ENCODE measurements around the gene RABGAP1L.

RABGAP1L gene

DNA sequence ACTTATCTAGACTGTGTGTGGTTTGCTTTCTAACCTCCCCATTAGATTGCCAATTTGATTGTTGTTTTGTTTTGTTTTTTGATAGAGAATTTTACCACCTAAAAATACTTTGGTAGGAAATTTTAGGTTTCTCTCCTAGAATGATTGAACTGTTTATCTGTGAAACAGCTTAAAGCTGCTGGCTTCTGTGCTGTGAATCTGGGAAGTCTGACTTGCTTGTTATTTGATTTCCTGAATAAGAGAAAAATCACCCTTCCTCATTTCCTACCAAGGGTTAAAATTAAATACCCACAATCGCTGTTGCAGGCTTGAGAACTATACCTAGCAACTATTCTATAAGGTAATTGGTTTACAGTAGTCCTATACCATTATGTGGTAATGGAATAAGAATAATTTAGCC, 641.6 kb downstream of the RABGAP1L start:
- Histone ChIP-seq H3K9me3 (ENCODE audit: control insufficient read depth, insufficient read depth, low read depth, low read length) (no peaks in the 10 kb centered on the region), H3K36me3 (ENCODE audit: control insufficient read depth in 2 of 2, insufficient read depth in 1 of 2, low read length in 2 of 2) (no peaks in the 10 kb centered on the region), H3K4me1 (ENCODE audit: control insufficient read depth, insufficient read depth, low read length) (peaks cover 8% of the 10 kb centered on the region; the same call in 1 of the 2 replicates), H3K4me3 (ENCODE audit: low read depth, low read length) (no peak overlapping the region), H3K27ac (ENCODE audit: extremely low read depth, low read depth, low read length) (no peak overlapping the region)
- POLR2A ChIA-PET, result interaction anchor here (1.9 to 2.0 kb wide), 2 partner anchors 10 to 199 kb away, joined by 9 to 21 read pairs; partner anchors contain the start of gene CACYBP
- CTCF ChIA-PET, result no interaction called here
- TF ChIP-seq ZNF433 (tag by site-specific recombination; IDR thresholded peaks at IDR 0.05; ENCODE audit: low read depth), result no peak
- no peak for TF ChIP-seq SCRT2 (tag by site-specific recombination; IDR thresholded peaks at IDR 0.05)
- TF ChIP-seq ZFHX2 (tag by site-specific recombination; conservative IDR thresholded peaks at IDR 0.05), result no peak
- no peak for TF ChIP-seq ZSCAN16 (tag by site-specific recombination; IDR thresholded peaks at IDR 0.05)
- no peak for TF ChIP-seq KLF16 (tag by site-specific recombination; IDR thresholded peaks at IDR 0.05)
- TF ChIP-seq, protein P1, sequence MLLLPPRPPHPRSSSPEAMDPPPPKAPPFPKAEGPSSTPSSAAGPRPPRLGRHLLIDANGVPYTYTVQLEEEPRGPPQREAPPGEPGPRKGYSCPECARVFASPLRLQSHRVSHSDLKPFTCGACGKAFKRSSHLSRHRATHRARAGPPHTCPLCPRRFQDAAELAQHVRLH (tag by site-specific recombination; IDR thresholded peaks at IDR 0.05), result no peak
- TF ChIP-seq, protein P2, sequence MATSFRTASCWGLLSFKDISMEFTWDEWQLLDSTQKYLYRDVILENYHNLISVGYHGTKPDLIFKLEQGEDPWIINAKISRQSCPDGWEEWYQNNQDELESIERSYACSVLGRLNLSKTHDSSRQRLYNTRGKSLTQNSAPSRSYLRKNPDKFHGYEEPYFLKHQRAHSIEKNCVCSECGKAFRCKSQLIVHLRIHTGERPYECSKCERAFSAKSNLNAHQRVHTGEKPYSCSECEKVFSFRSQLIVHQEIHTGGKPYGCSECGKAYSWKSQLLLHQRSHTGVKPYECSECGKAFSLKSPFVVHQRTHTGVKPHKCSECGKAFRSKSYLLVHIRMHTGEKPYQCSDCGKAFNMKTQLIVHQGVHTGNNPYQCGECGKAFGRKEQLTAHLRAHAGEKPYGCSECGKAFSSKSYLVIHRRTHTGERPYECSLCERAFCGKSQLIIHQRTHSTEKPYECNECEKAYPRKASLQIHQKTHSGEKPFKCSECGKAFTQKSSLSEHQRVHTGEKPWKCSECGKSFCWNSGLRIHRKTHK (tag by site-specific recombination; IDR thresholded peaks at IDR 0.05), result no peak
- TF ChIP-seq ZBTB17 (tag by site-specific recombination; IDR thresholded peaks at IDR 0.05), result no peak
- TF ChIP-seq ZEB2 (tag by site-specific recombination; IDR thresholded peaks at IDR 0.05), result no peak
- TF ChIP-seq ZNF169 (tag by site-specific recombination; IDR thresholded peaks at IDR 0.05), result no peak
- TF ChIP-seq ZNF677 (tag by site-specific recombination; IDR thresholded peaks at IDR 0.05), result no peak
- TF ChIP-seq ZNF549 (tag by site-specific recombination; IDR thresholded peaks at IDR 0.05), result no peak

DNA sequence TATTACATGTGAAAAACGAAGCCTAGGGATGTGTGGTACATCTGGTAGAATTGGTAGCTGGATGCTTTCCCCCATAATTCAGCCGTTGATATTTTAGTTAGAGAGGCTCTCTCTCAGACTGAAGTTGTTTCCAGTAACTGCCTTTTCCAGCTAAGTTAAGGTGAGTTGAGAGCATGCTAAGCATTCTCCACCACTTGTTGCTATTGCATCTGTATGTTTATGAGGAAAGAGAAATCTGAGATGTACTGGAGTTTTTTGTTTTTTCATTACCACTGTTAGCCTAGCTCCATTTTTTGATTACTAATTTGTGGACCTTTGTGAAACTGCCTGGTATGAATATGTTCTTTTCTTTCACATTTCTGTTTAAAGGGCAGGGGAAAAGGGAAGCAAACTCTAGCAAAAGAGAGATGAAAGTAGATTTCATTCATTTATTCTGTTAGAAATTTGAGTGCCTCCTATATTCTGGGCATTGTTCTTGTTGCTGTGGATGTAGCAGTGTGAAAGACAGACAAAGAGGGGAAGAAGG, 650.5 kb downstream of the RABGAP1L start:
- H3K9me3 ChIP-seq (ENCODE audit: control insufficient read depth, insufficient read depth, low read depth, low read length), result no peaks in the 10 kb centered on the region
- H3K27ac ChIP-seq (ENCODE audit: extremely low read depth, low read depth, low read length), result no peak overlapping the region
- H3K4me1 ChIP-seq (ENCODE audit: control insufficient read depth, insufficient read depth, low read length), result no peaks in the 10 kb centered on the region
- no peak overlapping the region for H3K4me3 ChIP-seq (ENCODE audit: low read depth, low read length)
- ChIA-PET CTCF (interaction anchor here (0.6 kb wide), 1 partner anchor 548 kb away, joined by 3 read pairs; no protein-coding TSS in a partner anchor), POLR2A (interaction anchor here (3.4 kb wide), 1 partner anchor 10 kb away, joined by 9 read pairs; no protein-coding TSS in a partner anchor)
- H3K36me3 ChIP-seq (ENCODE audit: control insufficient read depth in 2 of 2, insufficient read depth in 1 of 2, low read length in 2 of 2), result no peaks in the 10 kb centered on the region
- TF ChIP-seq, protein P3, sequence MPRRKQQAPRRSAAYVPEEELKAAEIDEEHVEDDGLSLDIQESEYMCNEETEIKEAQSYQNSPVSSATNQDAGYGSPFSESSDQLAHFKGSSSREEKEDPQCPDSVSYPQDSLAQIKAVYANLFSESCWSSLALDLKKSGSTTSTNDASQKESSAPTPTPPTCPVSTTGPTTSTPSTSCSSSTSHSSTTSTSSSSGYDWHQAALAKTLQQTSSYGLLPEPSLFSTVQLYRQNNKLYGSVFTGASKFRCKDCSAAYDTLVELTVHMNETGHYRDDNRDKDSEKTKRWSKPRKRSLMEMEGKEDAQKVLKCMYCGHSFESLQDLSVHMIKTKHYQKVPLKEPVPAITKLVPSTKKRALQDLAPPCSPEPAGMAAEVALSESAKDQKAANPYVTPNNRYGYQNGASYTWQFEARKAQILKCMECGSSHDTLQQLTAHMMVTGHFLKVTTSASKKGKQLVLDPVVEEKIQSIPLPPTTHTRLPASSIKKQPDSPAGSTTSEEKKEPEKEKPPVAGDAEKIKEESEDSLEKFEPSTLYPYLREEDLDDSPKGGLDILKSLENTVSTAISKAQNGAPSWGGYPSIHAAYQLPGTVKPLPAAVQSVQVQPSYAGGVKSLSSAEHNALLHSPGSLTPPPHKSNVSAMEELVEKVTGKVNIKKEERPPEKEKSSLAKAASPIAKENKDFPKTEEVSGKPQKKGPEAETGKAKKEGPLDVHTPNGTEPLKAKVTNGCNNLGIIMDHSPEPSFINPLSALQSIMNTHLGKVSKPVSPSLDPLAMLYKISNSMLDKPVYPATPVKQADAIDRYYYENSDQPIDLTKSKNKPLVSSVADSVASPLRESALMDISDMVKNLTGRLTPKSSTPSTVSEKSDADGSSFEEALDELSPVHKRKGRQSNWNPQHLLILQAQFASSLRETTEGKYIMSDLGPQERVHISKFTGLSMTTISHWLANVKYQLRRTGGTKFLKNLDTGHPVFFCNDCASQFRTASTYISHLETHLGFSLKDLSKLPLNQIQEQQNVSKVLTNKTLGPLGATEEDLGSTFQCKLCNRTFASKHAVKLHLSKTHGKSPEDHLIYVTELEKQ (tag by site-specific recombination; IDR thresholded peaks at IDR 0.05; ENCODE audit: borderline replicate concordance), result no peak
- TF ChIP-seq ZNF548 (tag by site-specific recombination; IDR thresholded peaks at IDR 0.05), result no peak
- TF ChIP-seq SCRT2 (tag by site-specific recombination; IDR thresholded peaks at IDR 0.05), result peak; percentile 92
- TF ChIP-seq ZNF624 (tag by site-specific recombination; IDR thresholded peaks at IDR 0.05), result no peak
- TF ChIP-seq ZNF707 (tag by site-specific recombination; IDR thresholded peaks at IDR 0.05), result no peak
- TF ChIP-seq SCRT1 (tag by site-specific recombination; IDR thresholded peaks at IDR 0.05; ENCODE audit: borderline replicate concordance), result peak; percentile 90
- TF ChIP-seq ZNF292 (tag by site-specific recombination; IDR thresholded peaks at IDR 0.05; ENCODE audit: borderline replicate concordance, low read depth), result no peak
- TF ChIP-seq ZBTB1 (tag by site-specific recombination; IDR thresholded peaks at IDR 0.05), result no peak
- no peak for TF ChIP-seq ZNF184 (tag by site-specific recombination; IDR thresholded peaks at IDR 0.05)
- no peak for TF ChIP-seq ZNF529 (tag by site-specific recombination; IDR thresholded peaks at IDR 0.05; ENCODE audit: insufficient replicate concordance)
- TF ChIP-seq, protein P4, sequence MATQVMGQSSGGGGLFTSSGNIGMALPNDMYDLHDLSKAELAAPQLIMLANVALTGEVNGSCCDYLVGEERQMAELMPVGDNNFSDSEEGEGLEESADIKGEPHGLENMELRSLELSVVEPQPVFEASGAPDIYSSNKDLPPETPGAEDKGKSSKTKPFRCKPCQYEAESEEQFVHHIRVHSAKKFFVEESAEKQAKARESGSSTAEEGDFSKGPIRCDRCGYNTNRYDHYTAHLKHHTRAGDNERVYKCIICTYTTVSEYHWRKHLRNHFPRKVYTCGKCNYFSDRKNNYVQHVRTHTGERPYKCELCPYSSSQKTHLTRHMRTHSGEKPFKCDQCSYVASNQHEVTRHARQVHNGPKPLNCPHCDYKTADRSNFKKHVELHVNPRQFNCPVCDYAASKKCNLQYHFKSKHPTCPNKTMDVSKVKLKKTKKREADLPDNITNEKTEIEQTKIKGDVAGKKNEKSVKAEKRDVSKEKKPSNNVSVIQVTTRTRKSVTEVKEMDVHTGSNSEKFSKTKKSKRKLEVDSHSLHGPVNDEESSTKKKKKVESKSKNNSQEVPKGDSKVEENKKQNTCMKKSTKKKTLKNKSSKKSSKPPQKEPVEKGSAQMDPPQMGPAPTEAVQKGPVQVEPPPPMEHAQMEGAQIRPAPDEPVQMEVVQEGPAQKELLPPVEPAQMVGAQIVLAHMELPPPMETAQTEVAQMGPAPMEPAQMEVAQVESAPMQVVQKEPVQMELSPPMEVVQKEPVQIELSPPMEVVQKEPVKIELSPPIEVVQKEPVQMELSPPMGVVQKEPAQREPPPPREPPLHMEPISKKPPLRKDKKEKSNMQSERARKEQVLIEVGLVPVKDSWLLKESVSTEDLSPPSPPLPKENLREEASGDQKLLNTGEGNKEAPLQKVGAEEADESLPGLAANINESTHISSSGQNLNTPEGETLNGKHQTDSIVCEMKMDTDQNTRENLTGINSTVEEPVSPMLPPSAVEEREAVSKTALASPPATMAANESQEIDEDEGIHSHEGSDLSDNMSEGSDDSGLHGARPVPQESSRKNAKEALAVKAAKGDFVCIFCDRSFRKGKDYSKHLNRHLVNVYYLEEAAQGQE (tag by site-specific recombination; IDR thresholded peaks at IDR 0.05), result no peak
- TF ChIP-seq, protein P5, sequence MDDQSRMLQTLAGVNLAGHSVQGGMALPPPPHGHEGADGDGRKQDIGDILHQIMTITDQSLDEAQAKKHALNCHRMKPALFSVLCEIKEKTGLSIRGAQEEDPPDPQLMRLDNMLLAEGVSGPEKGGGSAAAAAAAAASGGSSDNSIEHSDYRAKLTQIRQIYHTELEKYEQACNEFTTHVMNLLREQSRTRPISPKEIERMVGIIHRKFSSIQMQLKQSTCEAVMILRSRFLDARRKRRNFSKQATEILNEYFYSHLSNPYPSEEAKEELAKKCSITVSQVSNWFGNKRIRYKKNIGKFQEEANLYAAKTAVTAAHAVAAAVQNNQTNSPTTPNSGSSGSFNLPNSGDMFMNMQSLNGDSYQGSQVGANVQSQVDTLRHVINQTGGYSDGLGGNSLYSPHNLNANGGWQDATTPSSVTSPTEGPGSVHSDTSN (CRISPR knock-in tag; IDR thresholded peaks at IDR 0.05), result no peak
- TF ChIP-seq ZNF274 (IDR thresholded peaks at IDR 0.05; ENCODE audit: low read length), result no peak
- TF ChIP-seq ZNF274 (tag by site-specific recombination; IDR thresholded peaks at IDR 0.05; ENCODE audit: borderline replicate concordance), result no peak

Measured in HEK293 (cell line).